GM23338 (cell line): ENCODE data around the gene UBL3. TPM values are rescaled to one million over a fixed set of nuclear protein-coding genes. Genes with fewer than 3 reads are reported as not detected.

Source experiments
- ATAC-seq: fragments of 200-7000 bp; cut with Tn5 transposase; 3 replicates; pipeline ENCODE4 v1.9.1; 2020
- DNase-seq: peaks from one replicate; pipeline ENCODE4 v3.0.0-alpha.2; 2015; ENCODE audit warnings: low spot score
- H2AFZ ChIP-seq: fragments of 200-600 bp; sonication (generic); 2 replicates; pipeline ENCODE4 v1.8.0; 2016; ENCODE audit warnings: antibody characterized with exemption, mild to moderate bottlenecking, moderate library complexity
- H3F3A ChIP-seq: fragments of 200-600 bp; sonication (generic); replicated peaks from 2 replicates; pipeline ENCODE4 v1.8.0; 2017; ENCODE audit warnings: antibody characterized with exemption, mixed run types, low read depth
- H3K27ac ChIP-seq: fragments of 200-600 bp; sonication (generic); 2 replicates; pipeline ENCODE4 v1.6.1; 2016; ENCODE audit warnings: low read depth
- H3K27me3 ChIP-seq: fragments of 200-600 bp; sonication (generic); 2 replicates; pipeline ENCODE4 v1.8.0; 2016; ENCODE audit warnings: mild to moderate bottlenecking, mixed run types, moderate library complexity; ENCODE audit not compliant: insufficient read depth
- H3K36me3 ChIP-seq: fragments of 200-600 bp; sonication (generic); 2 replicates; pipeline ENCODE4 v1.8.0; 2016; ENCODE audit warnings: mild to moderate bottlenecking; ENCODE audit not compliant: insufficient read depth
- H3K4me1 ChIP-seq: fragments of 200-600 bp; sonication (generic); 2 replicates; pipeline ENCODE4 v1.8.0; 2016; ENCODE audit warnings: mild to moderate bottlenecking, moderate library complexity; ENCODE audit not compliant: insufficient read depth
- H3K4me2 ChIP-seq: fragments of 200-600 bp; sonication (generic); 2 replicates; pipeline ENCODE4 v1.7.1; 2017; ENCODE audit warnings: mixed run types
- H3K4me3 ChIP-seq: fragments of 200-600 bp; sonication (generic); 2 replicates; pipeline ENCODE4 v1.6.1; 2016; ENCODE audit warnings: mixed run types
- H3K79me2 ChIP-seq: fragments of 200-600 bp; sonication (generic); replicated peaks from 2 replicates; pipeline ENCODE4 v1.8.0; 2017; ENCODE audit warnings: mild to moderate bottlenecking; ENCODE audit not compliant: insufficient read depth
- H3K9me2 ChIP-seq: fragments of 200-600 bp; sonication (generic); 2 replicates; pipeline ENCODE4 v1.8.0; 2017; ENCODE audit not compliant: insufficient read depth
- H4K20me1 ChIP-seq: fragments of 200-600 bp; sonication (generic); replicated peaks from 2 replicates; pipeline ENCODE4 v1.8.0; 2017; ENCODE audit warnings: mild to moderate bottlenecking; ENCODE audit not compliant: insufficient read depth
- H3K27ac Mint-ChIP-seq: 2 replicates; pipeline ENCODE4 v1.8.0; 2020; ENCODE audit warnings: inconsistent platforms, mild to moderate bottlenecking, moderate library complexity, mixed read lengths
- H3K27me3 Mint-ChIP-seq: 3 replicates; pipeline ENCODE4 v1.8.0; 2022; ENCODE audit warnings: low read depth, mild to moderate bottlenecking, moderate library complexity, mixed read lengths, inconsistent platforms; ENCODE audit not compliant: insufficient read depth, poor library complexity
- H3K36me3 Mint-ChIP-seq: 3 replicates; pipeline ENCODE4 v1.8.0; 2021; ENCODE audit warnings: low read depth, mild to moderate bottlenecking, inconsistent platforms, moderate library complexity, mixed read lengths
- H3K4me1 Mint-ChIP-seq: 3 replicates; pipeline ENCODE4 v1.8.0; 2020; ENCODE audit warnings: mild to moderate bottlenecking, inconsistent platforms, mixed read lengths
- H3K4me3 Mint-ChIP-seq: 3 replicates; pipeline ENCODE4 v1.8.0; 2021; ENCODE audit warnings: moderate library complexity, mild to moderate bottlenecking, inconsistent platforms, mixed read lengths
- H3K9me3 Mint-ChIP-seq: 3 replicates; pipeline ENCODE4 v1.8.0; 2020; ENCODE audit warnings: moderate library complexity, mild to moderate bottlenecking, inconsistent platforms, mixed read lengths
- CREB1 ChIP-seq: fragments of 250-450 bp; sonication (Bioruptor Pico); IDR thresholded peaks from 2 replicates; pipeline ENCODE4 v1.5.0; 2020; ENCODE audit warnings: low read depth, mild to moderate bottlenecking, moderate library complexity
- CTCF ChIP-seq, 2 experiments: fragments of 200-600 bp in 1 of 2; sonication (generic) in 1 of 2; conservative IDR thresholded peaks; 2 replicates each; pipeline versions ENCODE4 v1.5.1 to v1.6.1; 2016 to 2017; ENCODE audit warnings: antibody characterized with exemption in 2 of 2, low read depth in 2 of 2, mild to moderate bottlenecking in 2 of 2, moderate library complexity in 1 of 2
- ETS1 ChIP-seq: IDR thresholded peaks from 2 replicates; pipeline ENCODE4 v1.6.1; 2016; ENCODE audit warnings: antibody characterized with exemption
- EZH2 ChIP-seq: fragments of 200-600 bp; sonication (generic); IDR thresholded peaks from one replicate; pipeline ENCODE4 v1.8.0; 2017; ENCODE audit warnings: antibody characterized with exemption, mild to moderate bottlenecking, low read depth; ENCODE audit not compliant: unreplicated experiment
- EZH2phosphoT487 ChIP-seq: fragments of 200-600 bp; sonication (generic); IDR thresholded peaks from one replicate; pipeline ENCODE4 v1.8.1; 2018; ENCODE audit warnings: antibody characterized with exemption; ENCODE audit not compliant: unreplicated experiment
- JUNB ChIP-seq: IDR thresholded peaks from one replicate; pipeline ENCODE4 v1.6.1; 2016; ENCODE audit warnings: antibody characterized with exemption; ENCODE audit not compliant: unreplicated experiment
- NANOG ChIP-seq: IDR thresholded peaks from 2 replicates; pipeline ENCODE4 v1.6.1; 2016; ENCODE audit warnings: antibody characterized with exemption, borderline replicate concordance
- POLR2AphosphoS5 ChIP-seq: IDR thresholded peaks from 2 replicates; pipeline ENCODE4 v1.6.1; 2016; ENCODE audit warnings: antibody characterized with exemption, low read depth
- REST ChIP-seq: IDR thresholded peaks from one replicate; pipeline ENCODE4 v1.6.1; 2018; ENCODE audit warnings: antibody characterized with exemption; ENCODE audit not compliant: unreplicated experiment
- STAT1 ChIP-seq: IDR thresholded peaks from one replicate; pipeline ENCODE4 v1.6.1; 2016; ENCODE audit warnings: antibody characterized with exemption; ENCODE audit not compliant: unreplicated experiment
- ZNF114 ChIP-seq: fragments of 250-450 bp; sonication (Bioruptor Pico); IDR thresholded peaks from 2 replicates; pipeline ENCODE4 v1.5.0; 2020; ENCODE audit warnings: mild to moderate bottlenecking, moderate library complexity
- ZNF331 ChIP-seq: fragments of 250-450 bp; sonication (Bioruptor Pico); IDR thresholded peaks from 2 replicates; pipeline ENCODE4 v1.5.0; 2020; ENCODE audit warnings: low read depth, mild to moderate bottlenecking, moderate library complexity
- ZNF462 ChIP-seq: fragments of 250-450 bp; sonication (Bioruptor Pico); IDR thresholded peaks from 2 replicates; pipeline ENCODE4 v1.5.0; 2020; ENCODE audit warnings: mild to moderate bottlenecking, moderate library complexity
- polyA plus RNA-seq: library from polyadenylated mRNA; unstranded; fragments of >200 nt; fragmentation: Nextera tagmentation; extraction: Ambion mirVana; gene quantifications from 2 replicates; pipeline ENCODE4 v1.2.1, GENCODE V29; 2016
- total RNA-seq: library from RNA; depleted of rRNA; stranded (reverse); fragments of >200 nt; shearing (Covaris generic); gene quantifications from 2 replicates; pipeline ENCODE4 v1.2.3, GENCODE V29; 2014

UBL3 gene
- total and polyA plus RNA-seq, 2 experiments from 2014 or later = 9.7 to 21.1 TPM

- no peak for DNase-seq
- Histone ChIP-seq H3K27ac (no peak overlapping the region), H3K4me2 (no peak overlapping the region), H3K79me2 (no peaks in the 10 kb centered on the region), H3K4me1 (peaks cover 14% of the 10 kb centered on the region), H3K9me2 (no peaks in the 10 kb centered on the region), H4K20me1 (no peaks in the 10 kb centered on the region), H2AFZ (no peak overlapping the region), H3F3A (no peaks in the 10 kb centered on the region), H3K27me3 (no peaks in the 10 kb centered on the region), H3K4me3 (no peak overlapping the region), H3K36me3 (no peaks in the 10 kb centered on the region)
- H3K36me3 Mint-ChIP-seq = no peaks in the 10 kb centered on the region
- no peak for ATAC-seq
- peaks cover 14% of the 10 kb centered on the region for H3K4me1 Mint-ChIP-seq
- TF ChIP-seq CTCF (conservative IDR thresholded peaks at IDR 0.05; ENCODE audit: low read depth in 2 of 2) (no peak), POLR2AphosphoS5 (no peak), ZNF462 (CRISPR knock-in tag) (no peak), ZNF331 (CRISPR knock-in tag) (no peak), ZNF114 (no peak), JUNB (no peak), STAT1 (no peak), ETS1 (no peak), EZH2 (no peak), REST (no peak), CREB1 (CRISPR knock-in tag) (no peak), NANOG (no peak), EZH2phosphoT487 (no peak)
- H3K4me3 Mint-ChIP-seq = no peak overlapping the region
- H3K27ac Mint-ChIP-seq = no peak overlapping the region
- no peaks in the 10 kb centered on the region for H3K9me3 Mint-ChIP-seq
- peaks cover 4% of the 10 kb centered on the region for H3K27me3 Mint-ChIP-seq
These were observed 100.3 kb downstream of the UBL3 start for GRCh38 chr13:29750183-29750530.
